ENCODE results near the gene LRRC7. TPM values are rescaled to one million over a fixed set of nuclear protein-coding genes. Genes with fewer than 3 reads are reported as not detected.

LRRC7 gene
- polyA plus RNA-seq, 1 experiment, result not detected

DNA sequence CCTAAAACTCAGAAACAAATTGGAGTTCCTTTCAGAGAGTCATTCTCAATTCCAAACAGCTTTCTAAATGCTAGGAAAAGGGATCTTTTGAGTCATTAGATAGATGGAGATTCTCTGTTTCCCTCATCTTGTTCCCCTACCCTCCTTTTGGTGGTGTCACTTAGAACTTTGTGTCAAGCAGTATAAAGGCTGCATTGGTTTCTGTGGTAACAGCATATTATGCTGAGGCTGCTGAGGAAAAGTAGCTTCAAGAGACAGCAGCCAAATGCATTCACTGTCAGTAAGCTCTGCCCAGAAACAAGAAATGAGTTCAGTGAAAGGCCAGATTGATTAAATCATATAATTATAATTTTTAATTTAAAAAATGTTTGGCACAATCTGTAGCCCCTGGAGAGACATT, 493.5 kb downstream of the LRRC7 start:
- ChIA-PET POLR2A (no interaction called here), CTCF (no interaction called here)
- no peak for DNase-seq (ENCODE audit: low read depth, low spot score)
- no peaks in the 10 kb centered on the region for H3K9me3 ChIP-seq (ENCODE audit: control insufficient read depth, insufficient read depth, low read length)
- no peak for TF ChIP-seq CTCF (IDR thresholded peaks at IDR 0.05; ENCODE audit: low read depth, low read length)
- no peak overlapping the region for H3K4me3 ChIP-seq (ENCODE audit: low read depth, low read length)
- no peaks in the 10 kb centered on the region for H3K27me3 ChIP-seq (ENCODE audit: control insufficient read depth, insufficient read depth, low read length)
- no peak overlapping the region for H3K27ac ChIP-seq (ENCODE audit: low read depth, low read length)

DNA sequence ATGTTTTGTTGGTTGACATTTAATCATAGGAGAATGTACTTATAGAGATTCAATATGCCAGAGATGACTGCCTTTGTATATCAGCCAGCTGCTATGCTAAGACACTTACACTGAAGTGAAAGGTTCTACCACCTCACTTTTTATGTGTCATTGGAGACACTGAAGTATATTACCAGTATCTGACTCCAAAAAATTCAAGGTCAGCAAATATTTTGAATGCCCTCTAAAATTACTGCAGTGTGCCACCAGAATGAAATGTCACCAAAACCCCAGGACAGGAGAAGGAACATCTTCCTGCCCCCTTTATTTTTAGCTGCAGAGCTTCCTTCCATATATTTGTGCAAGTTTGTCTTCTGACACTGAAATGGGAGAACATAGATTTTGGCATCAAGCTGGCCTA, 496.1 kb downstream of the LRRC7 start:
- Histone ChIP-seq H3K9me3 (ENCODE audit: control insufficient read depth, insufficient read depth, low read length) (no peaks in the 10 kb centered on the region), H3K27ac (ENCODE audit: low read depth, low read length) (no peak overlapping the region), H3K4me3 (ENCODE audit: low read depth, low read length) (no peak overlapping the region), H3K27me3 (ENCODE audit: control insufficient read depth, insufficient read depth, low read length) (no peaks in the 10 kb centered on the region)
- no peak for DNase-seq (ENCODE audit: low read depth, low spot score)
- POLR2A ChIA-PET, result no interaction called here
- CTCF ChIA-PET, result interaction anchor here (1.3 kb wide), 1 partner anchor 79 kb away, joined by 5 read pairs; no protein-coding TSS in a partner anchor
- no peak for TF ChIP-seq CTCF (IDR thresholded peaks at IDR 0.05; ENCODE audit: low read depth, low read length)

GRCh38 chr1:70066711-70067110, 499.0 kb downstream of the LRRC7 start:
- no peaks in the 10 kb centered on the region for H3K27me3 ChIP-seq (ENCODE audit: control insufficient read depth, insufficient read depth, low read length)
- ChIA-PET POLR2A (no interaction called here), CTCF (no interaction called here)
- H3K4me3 ChIP-seq (ENCODE audit: low read depth, low read length), result no peak overlapping the region
- no peak for DNase-seq (ENCODE audit: low read depth, low spot score)
- H3K9me3 ChIP-seq (ENCODE audit: control insufficient read depth, insufficient read depth, low read length), result no peaks in the 10 kb centered on the region
- TF ChIP-seq CTCF (IDR thresholded peaks at IDR 0.05; ENCODE audit: low read depth, low read length), result no peak
- H3K27ac ChIP-seq (ENCODE audit: low read depth, low read length), result no peak overlapping the region

DNA sequence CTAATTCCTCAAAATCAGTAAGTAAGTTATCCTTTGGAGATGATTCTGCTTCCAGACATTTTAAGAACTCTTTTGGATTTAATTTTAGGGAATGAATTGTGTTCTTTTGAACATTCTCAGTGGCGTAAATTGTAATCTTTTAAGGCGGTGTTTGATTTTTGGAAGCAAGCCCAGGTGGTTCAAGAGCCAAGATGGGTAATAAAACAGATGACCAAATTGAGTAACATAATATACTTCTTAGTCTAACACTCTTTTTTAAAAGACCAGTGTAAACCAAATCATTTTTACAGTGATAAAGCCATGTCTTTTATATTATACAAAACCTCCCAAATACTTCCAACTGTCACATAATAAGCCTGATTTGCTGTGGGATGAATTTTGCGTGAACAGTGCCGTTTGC, 503.9 kb downstream of the LRRC7 start:
- Histone ChIP-seq H3K9me3 (ENCODE audit: control insufficient read depth, insufficient read depth, low read length) (no peaks in the 10 kb centered on the region), H3K27me3 (ENCODE audit: control insufficient read depth, insufficient read depth, low read length) (no peaks in the 10 kb centered on the region), H3K27ac (ENCODE audit: low read depth, low read length) (no peak overlapping the region), H3K4me3 (ENCODE audit: low read depth, low read length) (no peak overlapping the region)
- ChIA-PET POLR2A (interaction anchor here (0.9 to 1.0 kb wide), 2 partner anchors 14 to 19 kb away, joined by 4 read pairs; no protein-coding TSS in a partner anchor), CTCF (interaction anchor here (1.8 kb wide), 1 partner anchor 62 kb away, joined by 6 read pairs; no protein-coding TSS in a partner anchor)
- peak; percentile 24 for DNase-seq (ENCODE audit: low read depth, low spot score)
- TF ChIP-seq CTCF (IDR thresholded peaks at IDR 0.05; ENCODE audit: low read depth, low read length), result no peak

- H3K27me3 ChIP-seq (ENCODE audit: control insufficient read depth, insufficient read depth, low read length), result no peaks in the 10 kb centered on the region
- ChIA-PET CTCF (interaction anchor here (1.3 to 1.8 kb wide), 3 partner anchors 37 to 70 kb away, joined by 3 to 6 read pairs (median 4); no protein-coding TSS in a partner anchor), POLR2A (interaction anchor here (0.9 to 1.0 kb wide), 2 partner anchors 13 to 19 kb away, joined by 4 read pairs; no protein-coding TSS in a partner anchor)
- no peaks in the 10 kb centered on the region for H3K9me3 ChIP-seq (ENCODE audit: control insufficient read depth, insufficient read depth, low read length)
- H3K4me3 ChIP-seq (ENCODE audit: low read depth, low read length), result no peak overlapping the region
- H3K27ac ChIP-seq (ENCODE audit: low read depth, low read length), result no peak overlapping the region
- TF ChIP-seq CTCF (IDR thresholded peaks at IDR 0.05; ENCODE audit: low read depth, low read length), result no peak
- DNase-seq (ENCODE audit: low read depth, low spot score), result peak; percentile 27
Measured at GRCh38 chr1:70072231-70072751, 504.6 kb downstream of the LRRC7 start.

Measured in AG04450 (cell line).